K562 (cell line): ENCODE measurements around the gene PRM2. TPM values are rescaled to one million over a fixed set of nuclear protein-coding genes. Genes with fewer than 3 reads are reported as not detected.

ENCODE experiments used
- ATAC-seq: fragments of 200-7000 bp; cut with Tn5 transposase; 3 replicates; pipeline ENCODE4 v1.9.1; 2020; ENCODE audit warnings: moderate library complexity
- BruUV-seq: library from RNA; stranded (reverse); fragments of 400-500 nt; replicated peaks from 2 replicates; lab custom pipeline; 2021; lab: Mats Ljungman, UMichigan
- CTCF ChIA-PET: fragments of 300-600 bp; formaldehyde crosslinking; extraction: SDS; loops from one replicate; lab custom pipeline; 2021; ENCODE audit warnings: low intra/inter-chr PET ratio; lab: Yijun Ruan, JAX
- POLR2A ChIA-PET: fragments of 300-600, 350-650 bp; sonication (Branson Sonifier 250); formaldehyde crosslinking; extraction: SDS; loops from one replicate; lab custom pipeline; 2021; ENCODE audit warnings: antibody characterized with exemption, inconsistent platforms; lab: Yijun Ruan, JAX
- DNase-seq, 4 experiments: peaks; one replicate each; pipeline versions ENCODE4 v3.0.0 to v3.0.0-alpha.2; 2011 to 2018; ENCODE audit warnings: low spot score in 3 of 4, mixed read lengths in 3 of 4; ENCODE audit errors: extremely low read depth in 1 of 4
- FAIRE-seq: peaks from 2 replicates; lab custom pipeline; 2011; peaks lifted over from hg19 to GRCh38; lab: Jason Lieb, UNC
- H2AFZ ChIP-seq: 2 replicates; pipeline ENCODE4 v1.6.0; 2011; ENCODE audit warnings: low read depth, low read length, control low read depth, inconsistent platforms
- H3K27ac ChIP-seq: fragments of 200-600 bp; 3 replicates; pipeline ENCODE4 v1.8.0; 2011; ENCODE audit warnings: low read depth, mild to moderate bottlenecking, control low read depth, inconsistent platforms, low read length, moderate library complexity, mixed read lengths; ENCODE audit errors: extremely low read depth
- H3K27me3 ChIP-seq, 2 experiments: fragments of 300-600 bp in 1 of 2; 2 replicates in 1 of 2; 3 replicates in 1 of 2; pipeline versions ENCODE4 v1.6.0 to v1.8.0; 2011; ENCODE audit warnings: inconsistent platforms in 2 of 2, low read length in 2 of 2, mild to moderate bottlenecking in 1 of 2, mixed read lengths in 1 of 2, moderate library complexity in 1 of 2; ENCODE audit not compliant: control insufficient read depth in 2 of 2, insufficient read depth in 2 of 2
- H3K36me3 ChIP-seq: fragments of 300-600 bp; 3 replicates; pipeline ENCODE4 v1.8.0; 2011; ENCODE audit warnings: mild to moderate bottlenecking, low read length, inconsistent platforms; ENCODE audit not compliant: control insufficient read depth, insufficient read depth
- H3K4me1 ChIP-seq, 2 experiments: fragments of 200-600 bp in 1 of 2; replicated peaks in 1 of 2; 2 replicates in 1 of 2; 3 replicates in 1 of 2; pipeline versions ENCODE4 v1.5.1 to v1.8.0; 2011; ENCODE audit warnings: inconsistent platforms in 2 of 2, low read length in 2 of 2, mild to moderate bottlenecking in 1 of 2, mixed read lengths in 1 of 2, moderate library complexity in 1 of 2; ENCODE audit not compliant: control insufficient read depth in 2 of 2, insufficient read depth in 2 of 2
- H3K4me2 ChIP-seq: 2 replicates; pipeline ENCODE4 v1.6.1; 2011; ENCODE audit warnings: low read length, control low read depth, inconsistent platforms, mixed read lengths; ENCODE audit not compliant: insufficient read depth
- H3K4me3 ChIP-seq: fragments of 200-600 bp; sonication (generic), shearing (Covaris generic); 2 replicates; pipeline ENCODE4 v1.5.1; 2016; ENCODE audit warnings: control low read depth, inconsistent platforms
- H3K79me2 ChIP-seq: fragments of 200-600 bp; 3 replicates; pipeline ENCODE4 v1.8.0; 2011; ENCODE audit warnings: low read length, inconsistent platforms; ENCODE audit not compliant: control insufficient read depth, insufficient read depth
- H3K9ac ChIP-seq, 2 experiments: 2 replicates each; pipeline versions ENCODE4 v1.6.0 to v1.6.1; 2011; ENCODE audit warnings: low read depth in 2 of 2, low read length in 2 of 2, control low read depth in 1 of 2, inconsistent platforms in 1 of 2, mild to moderate bottlenecking in 1 of 2, mixed read lengths in 1 of 2; ENCODE audit not compliant: insufficient read depth in 1 of 2
- H3K9me1 ChIP-seq: one replicate; pipeline ENCODE4 v1.6.0; 2011; ENCODE audit warnings: inconsistent platforms, mild to moderate bottlenecking, low read length, moderate library complexity; ENCODE audit not compliant: control insufficient read depth, insufficient read depth
- H3K9me3 ChIP-seq: replicated peaks from 2 replicates; pipeline ENCODE4 v1.5.1; 2011; ENCODE audit warnings: low read depth, low read length, inconsistent platforms; ENCODE audit not compliant: control insufficient read depth, insufficient read depth
- H4K20me1 ChIP-seq: replicated peaks from 2 replicates; pipeline ENCODE4 v1.6.1; 2011; ENCODE audit warnings: low read length, inconsistent platforms, mixed read lengths; ENCODE audit not compliant: control insufficient read depth, insufficient read depth
- ASH1L ChIP-seq: fragments of 450-650 bp; IDR thresholded peaks from 2 replicates; pipeline ENCODE4 v1.6.1; 2018; ENCODE audit warnings: borderline replicate concordance, mild to moderate bottlenecking, low read depth; ENCODE audit not compliant: partially characterized antibody
- ATF7 ChIP-seq: fragments of 450-650 bp; IDR thresholded peaks from 2 replicates; pipeline ENCODE4 v1.7.1; 2014; ENCODE audit warnings: mild to moderate bottlenecking, moderate library complexity
- EWSR1 ChIP-seq: fragments of 450-650 bp; IDR thresholded peaks from 2 replicates; pipeline ENCODE4 v1.6.1; 2018; ENCODE audit warnings: borderline replicate concordance, mild to moderate bottlenecking, low read depth, moderate library complexity; ENCODE audit not compliant: partially characterized antibody
- FOXP1 ChIP-seq: sonication (generic); formaldehyde crosslinking; IDR thresholded peaks from 2 replicates; pipeline ENCODE4 v1.8.0; 2022; ENCODE audit warnings: mild to moderate bottlenecking, missing genetic modification reagents
- MXI1 ChIP-seq: IDR thresholded peaks from 2 replicates; pipeline ENCODE4 v1.6.1; 2011; ENCODE audit warnings: low read depth, mild to moderate bottlenecking, improper control_type of control experiment, low read length
- NBN ChIP-seq: fragments of 450-650 bp; IDR thresholded peaks from 2 replicates; pipeline ENCODE4 v1.6.1; 2016; ENCODE audit warnings: low read depth, mild to moderate bottlenecking
- NFYB ChIP-seq: IDR thresholded peaks from 2 replicates; pipeline ENCODE4 v1.6.1; 2011; ENCODE audit warnings: mild to moderate bottlenecking, moderate library complexity; ENCODE audit not compliant: insufficient read length; ENCODE audit errors: extremely low read depth
- RBM15 ChIP-seq: fragments of 200-400 bp; formaldehyde crosslinking; IDR thresholded peaks from 2 replicates; pipeline ENCODE4 v1.6.1; 2018; ENCODE audit warnings: mild to moderate bottlenecking, low read length, moderate library complexity; ENCODE audit not compliant: insufficient read depth
- SIX5 ChIP-seq, 2 experiments: IDR thresholded peaks; 2 replicates each; pipeline ENCODE4 v1.6.1; 2011; ENCODE audit warnings: low read length in 2 of 2, borderline replicate concordance in 1 of 2, low read depth in 1 of 2, mild to moderate bottlenecking in 1 of 2, moderate library complexity in 1 of 2; ENCODE audit not compliant: insufficient read depth in 1 of 2
- SMAD3 ChIP-seq: fragments of 450-650 bp; formaldehyde crosslinking; conservative IDR thresholded peaks from 2 replicates; pipeline ENCODE4 v1.4.0; 2020; ENCODE audit warnings: mild to moderate bottlenecking
- SMC3 ChIP-seq: conservative IDR thresholded peaks from 2 replicates; pipeline ENCODE4 v1.6.1; 2011; ENCODE audit warnings: low read depth, low read length, improper control_type of control experiment; ENCODE audit not compliant: insufficient read depth
- XRCC4 ChIP-seq: IDR thresholded peaks from one replicate; pipeline ENCODE4 v1.6.1; 2011; ENCODE audit not compliant: insufficient read depth, insufficient read length; ENCODE audit errors: extremely low read depth
- ZNF263 ChIP-seq: sonication (generic); formaldehyde crosslinking; IDR thresholded peaks from 2 replicates; pipeline ENCODE4 v1.8.0; 2022; ENCODE audit warnings: mild to moderate bottlenecking, missing genetic modification reagents, borderline replicate concordance
- ZNF347 ChIP-seq: fragments of 450-650 bp; formaldehyde crosslinking; IDR thresholded peaks from 2 replicates; pipeline ENCODE4 v1.4.0; 2020; ENCODE audit warnings: low read depth, mild to moderate bottlenecking, moderate library complexity
- ZNF384 ChIP-seq: IDR thresholded peaks from 2 replicates; pipeline ENCODE4 v1.6.1; 2012; ENCODE audit warnings: low read depth, low read length, improper control_type of control experiment
- ZNF431 ChIP-seq: sonication (generic); formaldehyde crosslinking; IDR thresholded peaks from 2 replicates; pipeline ENCODE4 v1.8.0; 2022; ENCODE audit warnings: mild to moderate bottlenecking, missing genetic modification reagents
- ZNF778 ChIP-seq: fragments of 450-650 bp; formaldehyde crosslinking; IDR thresholded peaks from 2 replicates; pipeline ENCODE4 v1.4.0; 2020; ENCODE audit warnings: mild to moderate bottlenecking, moderate library complexity
- WGBS: fragments of 100-300 bp; shearing (Covaris generic); methylation state at CpG from one replicate; pipeline ENCODE4 v1.1.6; 2016; ENCODE audit warnings: low coverage, mixed read lengths; ENCODE audit not compliant: insufficient coverage; ENCODE audit errors: missing lambda C conversion rate; 5-methylcytosine and 5-hydroxymethylcytosine counted together
- in situ Hi-C: fragments of 300-500 bp; cut with MboI; formaldehyde crosslinking; loops from 4 replicates; pipeline ENCODE4 v1.15.0; 2018; ENCODE audit warnings: inconsistent platforms, mixed read lengths
- intact Hi-C: fragments of 100-400 bp; cut with micrococcal nuclease; formaldehyde crosslinking; loops from 2 replicates; pipeline ENCODE4 v1.14.2; 2022
- polyA plus RNA-seq, 8 experiments: library from polyadenylated mRNA; depleted of rRNA in 4 of 8; stranded (reverse) in 5 of 8; unstranded in 3 of 8; fragments of >200 nt; fragmentation: Nextera tagmentation in 2 of 8; fragmentation: Illumina TruSeq in 1 of 8; extraction: Ambion mirVana in 2 of 8; extraction: Trizol in 1 of 8; gene quantifications; 2 replicates each; pipeline versions ENCODE4 v1.2.1 to v1.2.3, GENCODE V29; 2011 to 2014; ENCODE audit warnings: inconsistent platforms in 1 of 8, missing spikeins in 1 of 8
- total RNA-seq, 7 experiments: library from RNA; depleted of rRNA in 6 of 7; stranded (reverse); fragments of >200 nt in 6 of 7; fragmentation: Illumina TruSeq in 2 of 7; extraction: Trizol in 2 of 7; gene quantifications; 2 replicates each; pipeline versions ENCODE4 v1.2.1 to v1.2.3, GENCODE V29; 2011 to 2021; ENCODE audit warnings: low replicate concordance in 1 of 7
- TF ChIP-seq, protein P1 (sequence below), 2 experiments: fragments of 450-650 bp in 1 of 2; sonication (generic) in 1 of 2; formaldehyde crosslinking in 1 of 2; IDR thresholded peaks in 1 of 2; conservative IDR thresholded peaks in 1 of 2; 2 replicates each; pipeline versions ENCODE4 v1.6.1 to v1.8.1; 2016 to 2023; ENCODE audit warnings: mild to moderate bottlenecking in 2 of 2, moderate library complexity in 2 of 2, inconsistent platforms in 1 of 2, missing genetic modification reagents in 1 of 2
- TF ChIP-seq, protein P2 (sequence below): fragments of 450-650 bp; conservative IDR thresholded peaks from 2 replicates; pipeline ENCODE4 v1.6.1; 2016; ENCODE audit warnings: missing genetic modification characterization, low read depth, mild to moderate bottlenecking, missing compliant biosample characterization, moderate library complexity
- TF ChIP-seq, protein P3 (sequence below): fragments of 450-650 bp; IDR thresholded peaks from 2 replicates; pipeline ENCODE4 v1.6.1; 2014; ENCODE audit warnings: low read depth, mild to moderate bottlenecking, moderate library complexity, borderline replicate concordance

Gene PRM2
- total and polyA plus RNA-seq, 9 of the 15 experiments (the other 6 are each of a cell fraction or from before 2014, with no cell fraction given), result not detected

DNA sequence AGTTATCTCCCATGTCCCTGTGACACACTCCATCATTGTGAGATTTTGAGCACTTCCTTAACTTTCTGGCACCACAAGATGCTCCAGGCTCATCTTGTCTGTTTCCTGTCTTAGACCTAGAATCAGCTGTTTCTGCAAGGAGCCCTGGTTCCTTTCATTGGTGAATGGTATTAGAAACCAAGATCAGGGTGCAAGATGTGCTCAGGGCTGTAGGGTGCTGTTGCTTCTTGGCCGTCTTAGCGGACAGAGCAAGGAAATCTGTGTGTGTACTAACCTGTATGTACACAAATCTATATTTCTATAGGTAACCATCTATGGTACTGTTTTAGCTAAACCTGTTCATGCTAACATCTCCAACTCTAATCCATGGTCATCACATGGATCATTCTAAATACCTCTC lies 12.9 kb upstream of the PRM2 start:
- Histone ChIP-seq H3K4me3 (no peak overlapping the region), H3K9me1 (no peaks in the 10 kb centered on the region), H3K9me3 (no peaks in the 10 kb centered on the region), H3K27ac (no peak overlapping the region), H3K79me2 (no peaks in the 10 kb centered on the region), H3K4me1 (no peaks in the 10 kb centered on the region; a peak in 1 of 5 replicates), H3K9ac (no peak overlapping the region), H2AFZ (no peak overlapping the region)
- peak; percentile 6 for FAIRE-seq
- BruUV-seq, result no TSS peak
- POLR2A ChIA-PET, result interaction anchor here (1.4 kb wide), 1 partner anchor 11 kb away, joined by 3 read pairs; no protein-coding TSS in a partner anchor
- 15% methylated on average over 2 of the region's 2 CpGs for WGBS
- no peak for TF ChIP-seq ATF7
- no peak for TF ChIP-seq MXI1
- no peak for TF ChIP-seq ZNF778
- TF ChIP-seq, protein P1, sequence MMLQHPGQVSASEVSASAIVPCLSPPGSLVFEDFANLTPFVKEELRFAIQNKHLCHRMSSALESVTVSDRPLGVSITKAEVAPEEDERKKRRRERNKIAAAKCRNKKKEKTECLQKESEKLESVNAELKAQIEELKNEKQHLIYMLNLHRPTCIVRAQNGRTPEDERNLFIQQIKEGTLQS (IDR thresholded peaks at IDR 0.05), result no peak
- TF ChIP-seq, protein P1 (CRISPR knock-in tag; conservative IDR thresholded peaks at IDR 0.05), result no peak
- no peak for TF ChIP-seq ASH1L
- no peak for TF ChIP-seq RBM15
- TF ChIP-seq FOXP1 (CRISPR knock-in tag), result no peak
- no peak for TF ChIP-seq ZNF347 (CRISPR knock-in tag)
- TF ChIP-seq EWSR1, result no peak
- TF ChIP-seq SMAD3 (CRISPR knock-in tag), result no peak
- TF ChIP-seq NFYB, result no peak
- TF ChIP-seq ZNF431, result no peak
- TF ChIP-seq SMC3, result no peak
- TF ChIP-seq, protein P2, sequence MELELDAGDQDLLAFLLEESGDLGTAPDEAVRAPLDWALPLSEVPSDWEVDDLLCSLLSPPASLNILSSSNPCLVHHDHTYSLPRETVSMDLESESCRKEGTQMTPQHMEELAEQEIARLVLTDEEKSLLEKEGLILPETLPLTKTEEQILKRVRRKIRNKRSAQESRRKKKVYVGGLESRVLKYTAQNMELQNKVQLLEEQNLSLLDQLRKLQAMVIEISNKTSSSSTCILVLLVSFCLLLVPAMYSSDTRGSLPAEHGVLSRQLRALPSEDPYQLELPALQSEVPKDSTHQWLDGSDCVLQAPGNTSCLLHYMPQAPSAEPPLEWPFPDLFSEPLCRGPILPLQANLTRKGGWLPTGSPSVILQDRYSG (tag), result no peak
- TF ChIP-seq ZNF263, result no peak
- TF ChIP-seq, protein P3, sequence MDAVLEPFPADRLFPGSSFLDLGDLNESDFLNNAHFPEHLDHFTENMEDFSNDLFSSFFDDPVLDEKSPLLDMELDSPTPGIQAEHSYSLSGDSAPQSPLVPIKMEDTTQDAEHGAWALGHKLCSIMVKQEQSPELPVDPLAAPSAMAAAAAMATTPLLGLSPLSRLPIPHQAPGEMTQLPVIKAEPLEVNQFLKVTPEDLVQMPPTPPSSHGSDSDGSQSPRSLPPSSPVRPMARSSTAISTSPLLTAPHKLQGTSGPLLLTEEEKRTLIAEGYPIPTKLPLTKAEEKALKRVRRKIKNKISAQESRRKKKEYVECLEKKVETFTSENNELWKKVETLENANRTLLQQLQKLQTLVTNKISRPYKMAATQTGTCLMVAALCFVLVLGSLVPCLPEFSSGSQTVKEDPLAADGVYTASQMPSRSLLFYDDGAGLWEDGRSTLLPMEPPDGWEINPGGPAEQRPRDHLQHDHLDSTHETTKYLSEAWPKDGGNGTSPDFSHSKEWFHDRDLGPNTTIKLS, result no peak
- TF ChIP-seq ZNF384, result no peak
- no peak for TF ChIP-seq XRCC4
- TF ChIP-seq SIX5 (IDR thresholded peaks at IDR 0.05; ENCODE audit: borderline replicate concordance in 1 of 2, insufficient read depth in 1 of 2, low read depth in 1 of 2, low read length in 2 of 2), result no peak
- TF ChIP-seq NBN, result no peak
- TF ChIP-seq, all 486 proteins: peak for 0
- Histone ChIP-seq H3K4me2 (no peak overlapping the region), H3K27me3 (peaks cover 19 to 54% of the 10 kb centered on the region in 2 experiments), H4K20me1 (no peaks in the 10 kb centered on the region), H3K36me3 (no peaks in the 10 kb centered on the region)
- in situ Hi-C loops (no loop called here), intact Hi-C loops (no loop called here)
- CTCF ChIA-PET, result no interaction called here
- ATAC-seq, result no peak
- DNase-seq, result no peak
